Measurements from ENCODE around the gene TAS2R39. TPM values are rescaled to one million over a fixed set of nuclear protein-coding genes. Genes with fewer than 3 reads are reported as not detected.

The TAS2R39 gene
- total and polyA plus RNA-seq, 2 of the 4 experiments (the other 2 are of a cell fraction) = not detected

GRCh38 chr7:143217806-143218205, 34.6 kb downstream of the TAS2R39 start:
- Histone ChIP-seq H3K23ac (ENCODE audit: low read depth, low read length) (no peak overlapping the region), H3K9ac (ENCODE audit: low read depth, low read length) (no peak overlapping the region), H3K4me1 (ENCODE audit: control insufficient read depth, insufficient read depth, low read length) (no peaks in the 10 kb centered on the region), H3K27ac (ENCODE audit: insufficient read depth, low read length) (no peak overlapping the region), H3K56ac (ENCODE audit: extremely low read depth, insufficient read depth, low read length) (no peak overlapping the region), H3K14ac (replicated peaks; ENCODE audit: low read depth, low read length) (no peak overlapping the region), H2AK9ac (replicated peaks; ENCODE audit: low read depth, low read length, poor library complexity) (no peak overlapping the region), H2BK20ac (ENCODE audit: low read depth, low read length) (no peak overlapping the region), H4K8ac (ENCODE audit: low read depth in 2 of 2, low read length in 2 of 2) (no peak overlapping the region), H4K20me1 (ENCODE audit: insufficient read depth, low read length) (no peaks in the 10 kb centered on the region), H3K4me2 (ENCODE audit: low read depth, low read length) (no peak overlapping the region), H2BK15ac (ENCODE audit: low read depth, low read length) (no peak overlapping the region), H4K5ac (ENCODE audit: low read depth, low read length) (no peak overlapping the region), H2AFZ (replicated peaks; ENCODE audit: low read length, poor library complexity) (no peak overlapping the region), H2AK5ac (ENCODE audit: low read depth, low read length) (no peak overlapping the region), H3K9me1 (ENCODE audit: insufficient read depth, low read length) (no peaks in the 10 kb centered on the region), H4K91ac (ENCODE audit: insufficient read depth, low read depth, low read length) (no peak overlapping the region), H3K27me3 (ENCODE audit: control insufficient read depth, insufficient read depth, low read length) (peaks cover 15% of the 10 kb centered on the region), H3K4me3 (ENCODE audit: insufficient read depth, low read depth, low read length) (no peak overlapping the region), H2BK120ac (ENCODE audit: low read depth, low read length) (no peak overlapping the region), H3K79me1 (ENCODE audit: low read depth in 1 of 2, low read length in 2 of 2) (no peaks in the 10 kb centered on the region), H2BK5ac (ENCODE audit: low read depth, low read length, poor library complexity, severe bottlenecking) (no peak overlapping the region), H3K4ac (ENCODE audit: low read depth, low read length) (no peak overlapping the region), H3K9me3 (ENCODE audit: control insufficient read depth, insufficient read depth, low read length) (no peaks in the 10 kb centered on the region), H3K18ac (ENCODE audit: low read depth, low read length) (no peak overlapping the region), H3K36me3 (ENCODE audit: control insufficient read depth, insufficient read depth, low read length) (no peaks in the 10 kb centered on the region)
- dilution Hi-C loops (cut with HindIII; ENCODE audit: low sequenced_read_pairs, unreplicated experiment) = no loop called here
- WGBS, 2 experiments (ENCODE audit: extremely low coverage in 2 of 2, insufficient read length in 1 of 2) = no CpG with 5 or more reads among the region's 2 CpGs
- intact Hi-C loops (cut with micrococcal nuclease) = no loop called here
- BruUV-seq (replicated peaks) = no TSS peak
- in situ Hi-C loops (cut with MboI; ENCODE audit: low sequenced_read_pairs) = loop anchor here (5.0 to 25.0 kb wide), 4 partner anchors 206 to 881 kb away; partner anchors contain the start of gene EPHB6
- POLR2A ChIA-PET (ENCODE audit: unreplicated experiment) = no interaction called here
- ATAC-seq (ENCODE audit: low read depth) = no peak
- no peak for TF ChIP-seq RAD21 (IDR thresholded peaks at IDR 0.05; ENCODE audit: low read length)
- no peak for TF ChIP-seq BHLHE40 (IDR thresholded peaks at IDR 0.05; ENCODE audit: low read depth, low read length)
- TF ChIP-seq MXI1 (IDR thresholded peaks at IDR 0.05; ENCODE audit: borderline replicate concordance, low read depth, low read length) = no peak
- no peak for TF ChIP-seq CHD1 (IDR thresholded peaks at IDR 0.05; ENCODE audit: low read depth, low read length)
- TF ChIP-seq CTCF (conservative IDR thresholded peaks at IDR 0.05; ENCODE audit: low read depth, low read length) = no peak
- TF ChIP-seq RCOR1 (IDR thresholded peaks at IDR 0.05; ENCODE audit: insufficient replicate concordance, low read length) = no peak
- no peak for TF ChIP-seq MAFK (IDR thresholded peaks at IDR 0.05; ENCODE audit: low read depth, low read length)
- TF ChIP-seq CEBPB (IDR thresholded peaks at IDR 0.05; ENCODE audit: low read depth, low read length) = no peak
- TF ChIP-seq USF2 (IDR thresholded peaks at IDR 0.05; ENCODE audit: low read depth, low read length) = no peak
- no peak for TF ChIP-seq FOS (IDR thresholded peaks at IDR 0.05; ENCODE audit: low read depth, low read length)
- no peak for TF ChIP-seq SMC3 (IDR thresholded peaks at IDR 0.05; ENCODE audit: low read depth, low read length)
- no peak for TF ChIP-seq MAZ (IDR thresholded peaks at IDR 0.05; ENCODE audit: borderline replicate concordance, low read depth, low read length)
- no peak for TF ChIP-seq POLR2A (IDR thresholded peaks at IDR 0.05; ENCODE audit: low read depth, low read length)
- no peak for TF ChIP-seq ELK1 (IDR thresholded peaks at IDR 0.05; ENCODE audit: borderline replicate concordance, low read depth, low read length)
- no peak for TF ChIP-seq RFX5 (IDR thresholded peaks at IDR 0.05; ENCODE audit: low read depth, low read length)
- no peak for TF ChIP-seq NFE2L2 (IDR thresholded peaks at IDR 0.05; ENCODE audit: low read depth, low read length)
- CTCF ChIA-PET = interaction anchor here (6.3 kb wide), 1 partner anchor 208 kb away, joined by 69 read pairs; no protein-coding TSS in a partner anchor
- no peak for DNase-seq
